ENCODE measurements around the gene ZDHHC18.

GRCh38 chr1:26863685-26864077 lies 37.2 kb downstream of the ZDHHC18 start:
- TF ChIP-seq CTCF (IDR thresholded peaks at IDR 0.05) (no peak), POLR2AphosphoS5 (IDR thresholded peaks at IDR 0.05) (no peak)
